Mucosa of stomach (tissue), 1 donor: Measurements from ENCODE around the gene XPNPEP1.

Experiments
- H3K27me3 ChIP-seq: one replicate; pipeline ENCODE4 v1.7.0; 2013; ENCODE audit warnings: mild to moderate bottlenecking, low read length; ENCODE audit not compliant: control insufficient read depth, insufficient read depth
- H3K36me3 ChIP-seq: one replicate; pipeline ENCODE4 v1.7.0; 2013; ENCODE audit warnings: low read length; ENCODE audit not compliant: control insufficient read depth, insufficient read depth
- H3K4me1 ChIP-seq: one replicate; pipeline ENCODE4 v1.7.0; 2013; ENCODE audit warnings: mild to moderate bottlenecking, low read length; ENCODE audit not compliant: control insufficient read depth, insufficient read depth
- H3K4me3 ChIP-seq: one replicate; pipeline ENCODE4 v1.7.0; 2013; ENCODE audit warnings: low read length
- H3K9ac ChIP-seq: one replicate; pipeline ENCODE4 v1.7.0; 2013; ENCODE audit warnings: mild to moderate bottlenecking, low read length, moderate library complexity
- H3K9me3 ChIP-seq: one replicate; pipeline ENCODE4 v1.7.0; 2013; ENCODE audit warnings: mild to moderate bottlenecking, low read length, moderate library complexity; ENCODE audit not compliant: control insufficient read depth
- donor health status: Pancreatic carcinoma.

Gene XPNPEP1

GRCh38 chr10:109914966-109915365, 8.3 kb downstream of the XPNPEP1 start:
- no peak overlapping the region for H3K4me3 ChIP-seq
- peak overlapping the region; percentile 42 for H3K9ac ChIP-seq
- H3K9me3 ChIP-seq, result no peaks in the 10 kb centered on the region
- no peaks in the 10 kb centered on the region for H3K27me3 ChIP-seq
- H3K36me3 ChIP-seq, result no peaks in the 10 kb centered on the region
- H3K4me1 ChIP-seq, result peaks cover 41% of the 10 kb centered on the region

GRCh38 chr10:109913306-109913892, 9.9 kb downstream of the XPNPEP1 start:
- no peak overlapping the region for H3K4me3 ChIP-seq
- H3K27me3 ChIP-seq, result no peaks in the 10 kb centered on the region
- H3K4me1 ChIP-seq, result peaks cover 41% of the 10 kb centered on the region
- no peaks in the 10 kb centered on the region for H3K36me3 ChIP-seq
- H3K9me3 ChIP-seq, result no peaks in the 10 kb centered on the region
- H3K9ac ChIP-seq, result no peak overlapping the region

- Histone ChIP-seq H3K9ac (no peak overlapping the region), H3K9me3 (no peaks in the 10 kb centered on the region), H3K4me1 (peaks cover 41% of the 10 kb centered on the region), H3K4me3 (no peak overlapping the region), H3K27me3 (no peaks in the 10 kb centered on the region), H3K36me3 (no peaks in the 10 kb centered on the region)
These were observed 10.7 kb downstream of the XPNPEP1 start for GRCh38 chr10:109912335-109913281.

- H3K36me3 ChIP-seq, result no peaks in the 10 kb centered on the region
- no peak overlapping the region for H3K9ac ChIP-seq
- H3K4me3 ChIP-seq, result no peak overlapping the region
- H3K9me3 ChIP-seq, result no peaks in the 10 kb centered on the region
- peaks cover 41% of the 10 kb centered on the region for H3K4me1 ChIP-seq
- no peaks in the 10 kb centered on the region for H3K27me3 ChIP-seq
These were observed 11.4 kb downstream of the XPNPEP1 start for GRCh38 chr10:109911903-109912302.

GRCh38 chr10:109906316-109906715, 17.0 kb downstream of the XPNPEP1 start:
- H3K9ac ChIP-seq, result no peak overlapping the region
- H3K36me3 ChIP-seq, result peaks cover 5% of the 10 kb centered on the region
- H3K4me1 ChIP-seq, result peaks cover 12% of the 10 kb centered on the region
- H3K4me3 ChIP-seq, result no peak overlapping the region
- no peaks in the 10 kb centered on the region for H3K9me3 ChIP-seq
- H3K27me3 ChIP-seq, result no peaks in the 10 kb centered on the region

GRCh38 chr10:109904397-109904796, 18.9 kb downstream of the XPNPEP1 start:
- H3K4me3 ChIP-seq, result no peak overlapping the region
- H3K27me3 ChIP-seq, result no peaks in the 10 kb centered on the region
- peaks cover 23% of the 10 kb centered on the region for H3K4me1 ChIP-seq
- H3K9ac ChIP-seq, result no peak overlapping the region
- H3K9me3 ChIP-seq, result no peaks in the 10 kb centered on the region
- peaks cover 5% of the 10 kb centered on the region for H3K36me3 ChIP-seq

- Histone ChIP-seq H3K9me3 (no peaks in the 10 kb centered on the region), H3K36me3 (peaks cover 5% of the 10 kb centered on the region), H3K4me1 (peaks cover 33% of the 10 kb centered on the region), H3K4me3 (no peak overlapping the region), H3K9ac (peak overlapping the region; percentile 3), H3K27me3 (no peaks in the 10 kb centered on the region)
These were observed 20.0 kb downstream of the XPNPEP1 start for GRCh38 chr10:109902992-109903947.

- Histone ChIP-seq H3K4me3 (no peak overlapping the region), H3K27me3 (no peaks in the 10 kb centered on the region), H3K9ac (no peak overlapping the region), H3K9me3 (no peaks in the 10 kb centered on the region), H3K4me1 (peaks cover 50% of the 10 kb centered on the region), H3K36me3 (no peaks in the 10 kb centered on the region)
These were observed 23.7 kb downstream of the XPNPEP1 start for GRCh38 chr10:109899356-109900331.

GRCh38 chr10:109898666-109899355, 24.5 kb downstream of the XPNPEP1 start:
- H3K36me3 ChIP-seq, result peaks cover 1% of the 10 kb centered on the region
- H3K9ac ChIP-seq, result no peak overlapping the region
- peaks cover 55% of the 10 kb centered on the region for H3K4me1 ChIP-seq
- H3K4me3 ChIP-seq, result no peak overlapping the region
- H3K27me3 ChIP-seq, result no peaks in the 10 kb centered on the region
- H3K9me3 ChIP-seq, result no peaks in the 10 kb centered on the region

GRCh38 chr10:109898007-109898406, 25.3 kb downstream of the XPNPEP1 start:
- Histone ChIP-seq H3K9me3 (no peaks in the 10 kb centered on the region), H3K4me1 (peaks cover 55% of the 10 kb centered on the region), H3K27me3 (no peaks in the 10 kb centered on the region)

More at GRCh38 chr10:109898007-109898406, 25.3 kb downstream of the XPNPEP1 start:
- Histone ChIP-seq H3K9ac (no peak overlapping the region), H3K36me3 (peaks cover 5% of the 10 kb centered on the region), H3K4me3 (no peak overlapping the region)
